Daoy (cell line): Measurements from ENCODE around the gene CFAP299. TPM values are rescaled to one million over a fixed set of nuclear protein-coding genes. Genes with fewer than 3 reads are reported as not detected.
"Not testable (repeated sequence)": the region's sequence is repeated elsewhere in the genome, so short reads cannot be mapped to it uniquely, and the experiment has no call there.

ENCODE experiments used
- DNase-seq: peaks from one replicate; pipeline ENCODE4 v3.0.0-alpha.2; 2015; ENCODE audit warnings: low read depth
- total RNA-seq: library from RNA; depleted of rRNA; stranded (reverse); fragments of >200 nt; shearing (Covaris generic); gene quantifications from 2 replicates; pipeline ENCODE4 v1.2.3, GENCODE V29; 2014

CFAP299 gene
- total RNA-seq, 1 experiment from 2014 or later: 2.5 TPM

- DNase-seq: no peak
Measured at GRCh38 chr4:80717204-80717603, 381.7 kb downstream of the CFAP299 start.

GRCh38 chr4:80726471-80726870, 390.9 kb downstream of the CFAP299 start:
- DNase-seq: no peak

GRCh38 chr4:80730158-80730557, 394.6 kb downstream of the CFAP299 start:
- DNase-seq: no peak

- no peak for DNase-seq
Measured at GRCh38 chr4:80731436-80731835, 395.9 kb downstream of the CFAP299 start.

- DNase-seq: no peak
Measured at GRCh38 chr4:80732010-80732409, 396.5 kb downstream of the CFAP299 start.

GRCh38 chr4:80740375-80740774, 404.8 kb downstream of the CFAP299 start:
- DNase-seq: no peak

GRCh38 chr4:80749558-80749957, 414.0 kb downstream of the CFAP299 start:
- not testable (repeated sequence) for DNase-seq

- DNase-seq: no peak
Measured at GRCh38 chr4:80751200-80751599, 415.7 kb downstream of the CFAP299 start.

- DNase-seq: no peak
Measured at GRCh38 chr4:80767944-80768343, 432.4 kb downstream of the CFAP299 start.

GRCh38 chr4:80776168-80776567, 440.6 kb downstream of the CFAP299 start:
- DNase-seq: no peak

GRCh38 chr4:80781431-80781830, 445.9 kb downstream of the CFAP299 start:
- no peak for DNase-seq

- no peak for DNase-seq
Measured at GRCh38 chr4:80787306-80787705, 451.8 kb downstream of the CFAP299 start.

- no peak for DNase-seq
Measured at GRCh38 chr4:80788798-80789197, 453.3 kb downstream of the CFAP299 start.

- DNase-seq: no peak
Measured at GRCh38 chr4:80790152-80790551, 454.6 kb downstream of the CFAP299 start.

GRCh38 chr4:80793660-80794059, 458.1 kb downstream of the CFAP299 start:
- not testable (repeated sequence) for DNase-seq

- DNase-seq: no peak
Measured at GRCh38 chr4:80798082-80798481, 462.6 kb downstream of the CFAP299 start.

GRCh38 chr4:80800719-80801118, 465.2 kb downstream of the CFAP299 start:
- DNase-seq: not testable (repeated sequence)

- DNase-seq: no peak
Measured at GRCh38 chr4:80803337-80803736, 467.8 kb downstream of the CFAP299 start.

GRCh38 chr4:80806472-80806871, 470.9 kb downstream of the CFAP299 start:
- DNase-seq: no peak

GRCh38 chr4:80809039-80809729, 473.7 kb downstream of the CFAP299 start:
- no peak for DNase-seq

- no peak for DNase-seq
Measured at GRCh38 chr4:80811406-80811805, 475.9 kb downstream of the CFAP299 start.

- DNase-seq: no peak
Measured at GRCh38 chr4:80812145-80812544, 476.6 kb downstream of the CFAP299 start.

GRCh38 chr4:80814266-80814665, 478.7 kb downstream of the CFAP299 start:
- DNase-seq: no peak
